HepG2 (cell line): ENCODE results near the gene CBX5. TPM values are rescaled to one million over a fixed set of nuclear protein-coding genes. Genes with fewer than 3 reads are reported as not detected.

ENCODE experiments used
- ATAC-seq: fragments of 200-7000 bp; cut with Tn5 transposase; 3 replicates; pipeline ENCODE4 v1.9.1; 2020; ENCODE audit warnings: mild to moderate bottlenecking, moderate library complexity
- BruUV-seq: library from RNA; stranded (reverse); fragments of 400-500 nt; replicated peaks from 2 replicates; lab custom pipeline; 2021; lab: Mats Ljungman, UMichigan
- CTCF ChIA-PET: fragments of 300-600 bp; formaldehyde crosslinking; extraction: SDS; loops from one replicate; lab custom pipeline; 2021; ENCODE audit warnings: low total read pairs, inconsistent platforms, low intra/inter-chr PET ratio; lab: Yijun Ruan, JAX
- POLR2A ChIA-PET: fragments of 350-600 bp; sonication (Branson Sonifier 250); formaldehyde crosslinking; loops from one replicate; lab custom pipeline; 2020; ENCODE audit warnings: antibody characterized with exemption, inconsistent platforms; lab: Yijun Ruan, JAX
- DNase-seq: peaks from one replicate; pipeline ENCODE4 v3.0.0-alpha.2; 2015; ENCODE audit warnings: low spot score
- FAIRE-seq: peaks from 3 replicates; lab custom pipeline; 2011; peaks lifted over from hg19 to GRCh38; lab: Jason Lieb, UNC
- H2AFZ ChIP-seq: one replicate; pipeline ENCODE4 v1.6.1; 2011; ENCODE audit warnings: low read length, inconsistent platforms
- H3K27ac ChIP-seq: fragments of 300-600 bp; 3 replicates; pipeline ENCODE4 v1.8.0; 2011; ENCODE audit warnings: mixed run types, mild to moderate bottlenecking, mixed read lengths, low read length, inconsistent platforms; ENCODE audit not compliant: insufficient read depth; ENCODE audit errors: extremely low read length
- H3K27me3 ChIP-seq, 2 experiments: fragments of 200-600 bp in 1 of 2; 2 replicates in 1 of 2; 3 replicates in 1 of 2; pipeline versions ENCODE4 v1.6.0 to v1.8.0; 2011; ENCODE audit warnings: low read length in 2 of 2, mild to moderate bottlenecking in 2 of 2, moderate library complexity in 2 of 2, inconsistent platforms in 1 of 2; ENCODE audit not compliant: insufficient read depth in 2 of 2, control insufficient read depth in 1 of 2
- H3K36me3 ChIP-seq, 2 experiments: fragments of 200-600 bp in 1 of 2; replicated peaks in 1 of 2; 2 replicates in 1 of 2; 3 replicates in 1 of 2; pipeline versions ENCODE4 v1.5.1 to v1.8.0; 2011; ENCODE audit warnings: low read length in 2 of 2, inconsistent platforms in 1 of 2; ENCODE audit not compliant: insufficient read depth in 2 of 2, control insufficient read depth in 1 of 2
- H3K4me1 ChIP-seq: 2 replicates; pipeline ENCODE4 v1.5.1; 2012; ENCODE audit warnings: low read length, inconsistent platforms; ENCODE audit not compliant: insufficient read depth
- H3K4me2 ChIP-seq: 2 replicates; pipeline ENCODE4 v1.6.0; 2011; ENCODE audit warnings: low read depth, low read length, inconsistent platforms
- H3K4me3 ChIP-seq, 3 experiments: fragments of 200-600 bp in 1 of 3; sonication (generic), shearing (Covaris generic) in 1 of 3; replicated peaks in 1 of 3; 2 replicates each; pipeline ENCODE4 v1.5.1; 2011 to 2016; ENCODE audit warnings: low read length in 3 of 3, inconsistent platforms in 2 of 3, low read depth in 2 of 3, mild to moderate bottlenecking in 2 of 3, control low read depth in 1 of 3, mixed read lengths in 1 of 3; ENCODE audit not compliant: insufficient read depth in 1 of 3
- H3K79me2 ChIP-seq: one replicate; pipeline ENCODE4 v1.6.1; 2011; ENCODE audit warnings: low read length, inconsistent platforms; ENCODE audit not compliant: insufficient read depth
- H3K9ac ChIP-seq: 2 replicates; pipeline ENCODE4 v1.6.0; 2011; ENCODE audit warnings: mild to moderate bottlenecking, low read depth, low read length, inconsistent platforms; ENCODE audit not compliant: insufficient read depth
- H3K9me3 ChIP-seq: 2 replicates; pipeline ENCODE4 v1.5.1; 2012; ENCODE audit warnings: mild to moderate bottlenecking, low read length
- H4K20me1 ChIP-seq: 2 replicates; pipeline ENCODE4 v1.6.0; 2011; ENCODE audit warnings: inconsistent platforms, mild to moderate bottlenecking, low read length, moderate library complexity; ENCODE audit not compliant: insufficient read depth
- ATM ChIP-seq: fragments of 450-650 bp; IDR thresholded peaks from 2 replicates; pipeline ENCODE4 v1.7.1; 2017; ENCODE audit warnings: mild to moderate bottlenecking, borderline replicate concordance
- CBX1 ChIP-seq: IDR thresholded peaks from one replicate; pipeline ENCODE4 v1.6.1; 2016; ENCODE audit warnings: antibody characterized with exemption, low read depth
- MEIS2 ChIP-seq: sonication (generic); formaldehyde crosslinking; IDR thresholded peaks from 2 replicates; pipeline ENCODE4 v1.9.0; 2021; ENCODE audit warnings: mild to moderate bottlenecking, missing genetic modification reagents
- REXO4 ChIP-seq: sonication (generic); formaldehyde crosslinking; IDR thresholded peaks from 2 replicates; pipeline ENCODE4 v1.8.0; 2022; ENCODE audit warnings: missing genetic modification reagents, mild to moderate bottlenecking, borderline replicate concordance
- SAP130 ChIP-seq: IDR thresholded peaks from 2 replicates; pipeline ENCODE4 v1.6.1; 2016; ENCODE audit warnings: low read depth
- SRSF1 ChIP-seq: fragments of 200-400 bp; formaldehyde crosslinking; optimal IDR thresholded peaks from 2 replicates; pipeline ENCODE3; 2017; ENCODE audit warnings: mild to moderate bottlenecking, low read depth, low read length, moderate library complexity
- ZKSCAN8 ChIP-seq: IDR thresholded peaks from 2 replicates; pipeline ENCODE4 v1.6.1; 2016; ENCODE audit warnings: borderline replicate concordance, missing genetic modification reagents, missing compliant biosample characterization
- ZNF205 ChIP-seq: IDR thresholded peaks from 2 replicates; pipeline ENCODE4 v1.6.1; 2018; ENCODE audit warnings: missing biosample characterization, missing genetic modification reagents
- ZNF256 ChIP-seq: sonication (generic); formaldehyde crosslinking; conservative IDR thresholded peaks from 2 replicates; pipeline ENCODE4 v1.4.0; 2020; ENCODE audit warnings: missing genetic modification reagents
- ZNF451 ChIP-seq: sonication (generic); formaldehyde crosslinking; IDR thresholded peaks from 2 replicates; pipeline ENCODE4 v1.5.0; 2020; ENCODE audit warnings: mild to moderate bottlenecking, missing genetic modification reagents
- ZNF556 ChIP-seq: sonication (generic); formaldehyde crosslinking; IDR thresholded peaks from 2 replicates; pipeline ENCODE4 v1.4.0; 2020; ENCODE audit warnings: mild to moderate bottlenecking, missing genetic modification reagents, borderline replicate concordance
- ZNF773 ChIP-seq: sonication (generic); formaldehyde crosslinking; IDR thresholded peaks from 2 replicates; pipeline ENCODE4 v1.4.0; 2020; ENCODE audit warnings: missing genetic modification reagents, borderline replicate concordance
- WGBS: methylation state at CpG from one replicate; pipeline ENCODE4 v1.1.6; 2017; ENCODE audit warnings: low lambda C conversion rate; 5-methylcytosine and 5-hydroxymethylcytosine counted together
- in situ Hi-C: cut with HindIII; loops from 2 replicates; pipeline ENCODE4 v1.10.0; 2017; ENCODE audit warnings: low pct_unique_long_range_greater_than_20kb; ENCODE audit not compliant: extremely low pct_ligation_motif_present
- intact Hi-C: fragments of 100-400 bp; cut with micrococcal nuclease; formaldehyde crosslinking; loops from one replicate; pipeline ENCODE4 v1.10.0; 2022; ENCODE audit not compliant: unreplicated experiment
- polyA plus RNA-seq, 8 experiments: library from polyadenylated mRNA; depleted of rRNA in 3 of 8; stranded (reverse) in 7 of 8; unstranded in 1 of 8; fragments of >200 nt; fragmentation: Illumina TruSeq in 4 of 8; extraction: Trizol in 4 of 8; gene quantifications; 2 replicates each; pipeline versions ENCODE4 v1.2.1 to v1.2.3, GENCODE V29; 2011 to 2016; ENCODE audit warnings: low read depth in 4 of 8, missing spikeins in 1 of 8, mixed read lengths in 1 of 8; ENCODE audit not compliant: insufficient read depth in 1 of 8
- total RNA-seq, 5 experiments: library from RNA; depleted of rRNA; stranded (reverse); fragments of >200 nt; fragmentation: Illumina TruSeq; extraction: Trizol; gene quantifications; 2 replicates each; pipeline ENCODE4 v1.2.3, GENCODE V29; 2016; ENCODE audit warnings: low read depth in 1 of 5
- TF ChIP-seq, protein P1 (sequence below): sonication (generic); formaldehyde crosslinking; IDR thresholded peaks from 2 replicates; pipeline ENCODE4 v1.4.0; 2020; ENCODE audit warnings: missing genetic modification reagents, mild to moderate bottlenecking, borderline replicate concordance
- TF ChIP-seq, protein P2 (sequence below): sonication (generic); formaldehyde crosslinking; IDR thresholded peaks from 2 replicates; pipeline ENCODE4 v1.4.0; 2020; ENCODE audit warnings: mild to moderate bottlenecking, low read depth, missing genetic modification reagents
- TF ChIP-seq, protein P3 (sequence below): sonication (generic); formaldehyde crosslinking; IDR thresholded peaks from 2 replicates; pipeline ENCODE4 v1.4.0; 2020; ENCODE audit warnings: mild to moderate bottlenecking, missing genetic modification reagents
- TF ChIP-seq, protein P4 (sequence below): sonication (generic); formaldehyde crosslinking; IDR thresholded peaks from 2 replicates; pipeline ENCODE4 v1.4.0; 2020; ENCODE audit warnings: mild to moderate bottlenecking, missing genetic modification reagents, borderline replicate concordance

The CBX5 gene
- total and polyA plus RNA-seq, 2 of the 13 experiments (the other 11 are each of a cell fraction or from before 2014, with no cell fraction given) = 16.0 to 22.2 TPM

DNA sequence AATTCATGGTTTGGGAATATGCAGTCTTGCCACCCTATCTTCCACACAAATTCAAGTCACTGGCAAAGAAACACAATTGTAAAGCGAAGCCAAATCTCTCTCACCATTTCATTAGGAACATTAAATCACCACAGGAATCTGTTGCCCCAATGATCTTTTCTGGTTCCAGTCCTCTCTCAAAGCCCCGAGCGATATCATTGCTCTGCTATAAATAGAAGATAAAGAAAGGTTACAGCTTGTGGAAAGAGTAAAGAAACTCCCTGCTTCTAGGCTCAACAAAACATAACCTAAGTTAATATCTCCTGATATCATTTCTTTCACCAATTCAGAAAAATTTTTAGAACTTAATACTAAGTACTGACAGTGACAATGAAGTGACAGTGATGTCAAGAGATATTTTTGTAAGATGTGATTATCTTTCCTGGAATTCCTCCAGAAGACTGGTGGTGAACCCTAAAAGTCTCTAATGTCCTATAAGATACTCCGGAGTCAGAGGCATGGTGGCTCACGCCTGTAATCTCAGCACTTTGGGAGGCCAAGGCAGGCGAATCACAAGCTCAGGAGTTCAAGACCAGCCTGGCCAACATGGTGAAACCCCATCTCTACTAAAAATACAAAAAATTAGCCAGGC lies 33.8 kb downstream of the CBX5 start:
- TF ChIP-seq, protein P1, sequence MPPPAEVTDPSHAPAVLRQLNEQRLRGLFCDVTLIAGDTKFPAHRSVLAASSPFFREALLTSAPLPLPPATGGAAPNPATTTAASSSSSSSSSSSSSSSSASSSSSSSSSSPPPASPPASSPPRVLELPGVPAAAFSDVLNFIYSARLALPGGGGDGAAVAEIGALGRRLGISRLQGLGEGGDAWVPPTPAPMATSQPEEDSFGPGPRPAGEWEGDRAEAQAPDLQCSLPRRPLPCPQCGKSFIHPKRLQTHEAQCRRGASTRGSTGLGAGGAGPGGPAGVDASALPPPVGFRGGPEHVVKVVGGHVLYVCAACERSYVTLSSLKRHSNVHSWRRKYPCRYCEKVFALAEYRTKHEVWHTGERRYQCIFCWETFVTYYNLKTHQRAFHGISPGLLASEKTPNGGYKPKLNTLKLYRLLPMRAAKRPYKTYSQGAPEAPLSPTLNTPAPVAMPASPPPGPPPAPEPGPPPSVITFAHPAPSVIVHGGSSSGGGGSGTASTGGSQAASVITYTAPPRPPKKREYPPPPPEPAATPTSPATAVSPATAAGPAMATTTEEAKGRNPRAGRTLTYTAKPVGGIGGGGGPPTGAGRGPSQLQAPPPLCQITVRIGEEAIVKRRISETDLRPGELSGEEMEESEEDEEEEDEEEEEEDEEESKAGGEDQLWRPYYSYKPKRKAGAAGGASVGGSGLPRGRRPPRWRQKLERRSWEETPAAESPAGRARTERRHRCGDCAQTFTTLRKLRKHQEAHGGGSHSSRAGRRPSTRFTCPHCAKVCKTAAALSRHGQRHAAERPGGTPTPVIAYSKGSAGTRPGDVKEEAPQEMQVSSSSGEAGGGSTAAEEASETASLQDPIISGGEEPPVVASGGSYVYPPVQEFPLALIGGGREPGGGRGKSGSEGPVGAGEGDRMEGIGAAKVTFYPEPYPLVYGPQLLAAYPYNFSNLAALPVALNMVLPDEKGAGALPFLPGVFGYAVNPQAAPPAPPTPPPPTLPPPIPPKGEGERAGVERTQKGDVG (CRISPR knock-in tag) = no peak
- no peak for TF ChIP-seq ZNF205 (CRISPR knock-in tag)
- TF ChIP-seq SRSF1 = no peak
- TF ChIP-seq REXO4 (CRISPR knock-in tag) = no peak
- TF ChIP-seq ZNF256 (CRISPR knock-in tag) = no peak
- no peak for TF ChIP-seq ZNF773 (CRISPR knock-in tag)
- TF ChIP-seq MEIS2 (CRISPR knock-in tag) = no peak
- TF ChIP-seq CBX1 = no peak
- no peak for TF ChIP-seq ATM
- TF ChIP-seq, protein P2, sequence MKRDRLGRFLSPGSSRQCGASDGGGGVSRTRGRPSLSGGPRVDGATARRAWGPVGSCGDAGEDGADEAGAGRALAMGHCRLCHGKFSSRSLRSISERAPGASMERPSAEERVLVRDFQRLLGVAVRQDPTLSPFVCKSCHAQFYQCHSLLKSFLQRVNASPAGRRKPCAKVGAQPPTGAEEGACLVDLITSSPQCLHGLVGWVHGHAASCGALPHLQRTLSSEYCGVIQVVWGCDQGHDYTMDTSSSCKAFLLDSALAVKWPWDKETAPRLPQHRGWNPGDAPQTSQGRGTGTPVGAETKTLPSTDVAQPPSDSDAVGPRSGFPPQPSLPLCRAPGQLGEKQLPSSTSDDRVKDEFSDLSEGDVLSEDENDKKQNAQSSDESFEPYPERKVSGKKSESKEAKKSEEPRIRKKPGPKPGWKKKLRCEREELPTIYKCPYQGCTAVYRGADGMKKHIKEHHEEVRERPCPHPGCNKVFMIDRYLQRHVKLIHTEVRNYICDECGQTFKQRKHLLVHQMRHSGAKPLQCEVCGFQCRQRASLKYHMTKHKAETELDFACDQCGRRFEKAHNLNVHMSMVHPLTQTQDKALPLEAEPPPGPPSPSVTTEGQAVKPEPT (CRISPR knock-in tag) = no peak
- TF ChIP-seq, protein P3, sequence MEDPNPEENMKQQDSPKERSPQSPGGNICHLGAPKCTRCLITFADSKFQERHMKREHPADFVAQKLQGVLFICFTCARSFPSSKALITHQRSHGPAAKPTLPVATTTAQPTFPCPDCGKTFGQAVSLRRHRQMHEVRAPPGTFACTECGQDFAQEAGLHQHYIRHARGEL (CRISPR knock-in tag) = no peak
- no peak for TF ChIP-seq ZKSCAN8 (CRISPR knock-in tag)
- no peak for TF ChIP-seq SAP130 (CRISPR knock-in tag)
- TF ChIP-seq ZNF451 = no peak
- TF ChIP-seq, protein P4, sequence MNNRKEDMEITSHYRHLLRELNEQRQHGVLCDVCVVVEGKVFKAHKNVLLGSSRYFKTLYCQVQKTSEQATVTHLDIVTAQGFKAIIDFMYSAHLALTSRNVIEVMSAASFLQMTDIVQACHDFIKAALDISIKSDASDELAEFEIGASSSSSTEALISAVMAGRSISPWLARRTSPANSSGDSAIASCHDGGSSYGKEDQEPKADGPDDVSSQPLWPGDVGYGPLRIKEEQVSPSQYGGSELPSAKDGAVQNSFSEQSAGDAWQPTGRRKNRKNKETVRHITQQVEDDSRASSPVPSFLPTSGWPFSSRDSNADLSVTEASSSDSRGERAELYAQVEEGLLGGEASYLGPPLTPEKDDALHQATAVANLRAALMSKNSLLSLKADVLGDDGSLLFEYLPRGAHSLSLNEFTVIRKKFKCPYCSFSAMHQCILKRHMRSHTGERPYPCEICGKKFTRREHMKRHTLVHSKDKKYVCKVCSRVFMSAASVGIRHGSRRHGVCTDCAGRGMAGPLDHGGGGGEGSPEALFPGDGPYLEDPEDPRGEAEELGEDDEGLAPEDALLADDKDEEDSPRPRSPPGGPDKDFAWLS = no peak
- no peak for TF ChIP-seq ZNF556
- Histone ChIP-seq H4K20me1 (no peaks in the 10 kb centered on the region), H3K4me1 (no peaks in the 10 kb centered on the region), H3K9me3 (no peaks in the 10 kb centered on the region), H3K36me3 (peaks cover 6 to 23% of the 10 kb centered on the region in 2 experiments), H3K4me2 (no peak overlapping the region), H2AFZ (no peak overlapping the region), H3K4me3 (no peak overlapping the region), H3K27me3 (no peaks in the 10 kb centered on the region), H3K79me2 (no peaks in the 10 kb centered on the region), H3K9ac (no peak overlapping the region), H3K27ac (no peak overlapping the region)
- intact Hi-C loops (no loop called here), in situ Hi-C loops (no loop called here)
- FAIRE-seq (no peak), DNase-seq (no peak), ATAC-seq (no peak)
- no TSS peak for BruUV-seq
- ChIA-PET POLR2A (no interaction called here), CTCF (no interaction called here)
- WGBS = 96% methylated on average over 6 of the region's 6 CpGs
